NCI-H526 (cell line): ENCODE measurements around the gene HIVEP3.

Experiments used
- DNase-seq, 2 experiments: peaks; one replicate each; lab custom pipeline; 2025; lab: John Stamatoyannopoulos, UW

HIVEP3 gene

DNA sequence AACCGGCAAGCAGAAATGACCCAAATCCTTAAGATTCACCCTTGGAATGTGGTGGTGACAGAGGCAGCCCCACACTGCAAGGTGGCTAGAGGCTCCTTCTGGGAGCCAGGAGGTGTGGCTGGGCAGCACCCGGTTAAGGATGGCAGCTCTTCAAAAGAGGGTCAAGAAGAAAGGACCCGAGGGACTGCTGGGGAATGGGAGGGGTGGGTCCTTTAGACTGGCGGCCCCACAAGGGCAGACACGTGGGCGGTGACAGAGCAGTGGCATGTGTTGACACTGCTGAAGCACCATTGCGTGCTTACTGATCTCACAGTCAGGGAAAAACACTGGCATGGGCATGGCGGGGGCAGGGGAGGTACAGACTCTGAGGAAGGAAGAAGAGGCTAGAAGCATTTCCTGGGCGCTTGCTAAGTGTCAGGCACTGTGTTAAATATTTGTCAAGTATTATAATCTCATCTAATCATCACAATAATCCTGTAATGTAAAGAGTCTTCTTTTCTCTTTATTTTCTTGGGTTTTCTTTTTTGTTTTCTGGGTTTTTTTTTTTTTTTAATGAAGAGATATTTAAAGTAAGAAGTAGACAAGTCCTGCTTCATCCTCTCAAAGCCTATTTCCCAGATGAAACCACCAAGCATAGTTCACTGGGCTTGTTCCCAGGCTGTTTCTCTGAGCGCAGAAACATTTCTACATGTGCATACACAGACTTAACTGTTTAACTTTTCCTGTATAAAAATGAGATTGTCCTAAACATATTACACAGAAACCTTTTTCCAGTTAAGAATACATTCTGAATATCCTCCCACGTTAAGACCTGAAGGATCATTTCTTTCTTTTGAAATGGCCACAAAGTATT is 268.5 kb downstream of the HIVEP3 start:
- no peak for DNase-seq

DNA sequence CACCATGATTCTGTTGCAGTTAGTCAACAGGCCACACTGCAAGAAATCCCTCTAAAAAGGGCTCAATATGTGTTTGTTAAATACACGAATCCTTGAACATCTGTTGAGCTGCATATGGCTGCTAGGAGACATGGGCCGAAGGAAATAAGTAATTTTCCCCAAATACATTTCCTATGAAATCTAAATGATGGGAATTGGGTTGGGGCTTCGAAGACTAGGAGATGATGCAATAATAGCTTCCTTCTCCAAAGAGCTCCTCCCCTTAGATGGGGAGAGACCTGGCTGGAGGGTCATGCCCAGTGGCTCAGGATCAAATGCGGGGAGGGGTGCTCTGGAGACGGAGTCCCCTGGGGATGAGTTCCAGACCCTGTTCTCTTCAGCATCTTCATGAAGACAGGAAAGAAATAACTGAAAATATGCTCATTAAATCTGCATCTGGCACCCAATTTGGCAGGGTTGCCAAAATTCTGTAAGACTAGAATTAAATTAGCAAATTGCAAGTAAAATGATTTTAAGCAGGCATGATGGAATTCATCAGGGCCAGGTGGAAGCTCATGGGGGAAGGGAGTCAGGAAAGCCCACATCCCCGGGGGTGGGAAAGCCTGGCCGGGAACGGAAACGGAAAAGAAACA is 269.2 kb downstream of the HIVEP3 start:
- no peak for DNase-seq

- no peak for DNase-seq
These were observed 269.9 kb downstream of the HIVEP3 start for GRCh38 chr1:41648844-41649243.

- DNase-seq = no peak
These were observed 270.5 kb downstream of the HIVEP3 start for GRCh38 chr1:41648230-41648629.

GRCh38 chr1:41647221-41648135 is 271.2 kb downstream of the HIVEP3 start:
- DNase-seq = no peak

GRCh38 chr1:41646186-41646585 is 272.5 kb downstream of the HIVEP3 start:
- no peak for DNase-seq

DNA sequence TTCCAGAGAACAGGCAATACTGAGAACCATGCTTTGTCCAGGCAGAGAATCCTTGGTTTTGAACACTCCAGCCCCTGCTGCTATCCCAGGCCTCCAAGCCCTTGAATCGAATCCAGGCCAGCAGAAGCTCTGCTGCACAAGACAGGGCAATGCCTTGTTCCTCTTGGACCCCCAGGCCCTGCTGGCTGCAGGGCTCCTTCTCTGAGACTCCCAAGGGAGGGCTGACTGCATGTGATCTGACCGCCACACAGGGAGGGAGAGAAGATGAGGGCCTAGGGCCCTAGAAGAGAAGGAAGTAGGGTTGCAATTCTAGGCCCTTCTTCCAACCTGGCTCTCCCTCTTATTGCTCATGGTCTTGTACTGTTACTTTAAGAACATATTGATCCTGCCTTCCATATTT is 273.7 kb downstream of the HIVEP3 start:
- DNase-seq = no peak

GRCh38 chr1:41642922-41643821 is 275.6 kb downstream of the HIVEP3 start:
- DNase-seq = no peak

DNA sequence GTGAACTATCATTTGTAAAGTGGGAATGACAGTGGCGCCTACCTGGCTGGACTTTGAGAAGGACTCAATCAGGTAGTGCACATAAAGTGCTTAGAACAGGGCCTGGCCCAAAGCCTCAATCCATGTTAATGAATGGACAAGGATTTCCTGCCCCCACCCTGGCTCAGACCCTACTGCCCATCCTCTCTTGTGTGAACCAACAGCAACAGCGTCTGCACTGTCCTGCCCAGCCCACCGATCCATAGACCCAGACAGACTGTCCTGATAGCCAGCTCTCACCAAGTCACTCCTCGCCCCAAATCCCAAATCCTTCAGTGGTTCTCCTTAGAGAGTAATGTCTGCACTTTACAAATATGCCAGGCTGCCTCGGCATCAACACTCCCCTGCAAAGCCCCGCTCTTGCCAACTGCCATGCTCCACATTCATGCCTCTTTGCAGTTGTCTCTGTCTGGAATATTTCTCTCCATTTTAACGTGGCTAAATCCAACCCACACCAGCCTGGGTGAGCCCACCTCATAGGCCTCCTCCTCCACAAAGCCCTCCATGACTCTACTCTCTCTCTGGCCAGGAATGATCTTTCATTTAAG is 276.7 kb downstream of the HIVEP3 start:
- DNase-seq = no peak

DNA sequence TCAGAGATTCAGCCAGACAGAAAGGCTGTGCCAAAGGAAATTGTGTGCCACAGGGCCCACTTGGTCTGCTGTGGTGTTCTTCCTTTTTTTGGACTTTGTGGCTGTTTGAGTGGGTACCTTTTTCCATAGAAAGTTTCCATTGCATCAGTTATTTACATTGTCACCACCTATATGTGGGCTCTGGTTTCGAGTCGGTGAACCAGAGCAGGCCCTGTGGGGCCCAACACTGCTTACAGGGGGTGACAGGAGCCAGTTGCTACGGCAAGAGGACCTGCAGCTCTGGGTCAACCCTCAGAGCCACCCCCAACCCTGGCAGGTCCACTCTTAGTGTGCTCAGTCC is 277.3 kb downstream of the HIVEP3 start:
- DNase-seq = no peak

GRCh38 chr1:41640756-41641474 is 277.8 kb downstream of the HIVEP3 start:
- DNase-seq = no peak

DNA sequence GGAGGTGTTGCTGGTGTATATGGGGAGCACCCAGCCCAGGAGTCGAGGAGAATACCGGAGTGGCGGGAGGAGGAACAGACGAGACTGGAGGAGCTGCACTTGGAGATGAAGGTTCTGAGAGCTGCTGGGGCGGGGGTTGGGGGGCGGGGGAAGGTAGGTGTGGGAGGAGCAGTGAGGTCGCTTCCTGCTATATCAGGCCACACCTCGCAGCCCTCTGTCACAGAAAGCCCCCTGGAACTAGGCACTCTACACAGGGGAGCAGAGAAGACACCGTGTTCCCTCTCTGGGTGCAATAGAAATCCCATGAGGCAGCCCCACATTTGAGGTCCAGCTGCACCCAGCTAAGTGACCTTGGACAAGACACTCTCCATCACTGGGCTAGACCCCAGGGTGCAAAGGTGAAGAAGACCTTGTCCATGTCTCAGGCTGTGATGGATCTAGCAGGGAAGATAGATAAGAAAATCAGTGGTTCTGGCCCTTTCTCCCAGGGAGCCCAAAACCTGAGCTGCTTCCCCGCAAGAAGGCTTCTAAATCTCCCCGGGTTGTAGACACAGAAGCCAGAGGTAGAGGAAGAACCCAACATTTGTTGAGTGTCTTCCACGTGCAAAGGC is 278.5 kb downstream of the HIVEP3 start:
- no peak for DNase-seq

DNA sequence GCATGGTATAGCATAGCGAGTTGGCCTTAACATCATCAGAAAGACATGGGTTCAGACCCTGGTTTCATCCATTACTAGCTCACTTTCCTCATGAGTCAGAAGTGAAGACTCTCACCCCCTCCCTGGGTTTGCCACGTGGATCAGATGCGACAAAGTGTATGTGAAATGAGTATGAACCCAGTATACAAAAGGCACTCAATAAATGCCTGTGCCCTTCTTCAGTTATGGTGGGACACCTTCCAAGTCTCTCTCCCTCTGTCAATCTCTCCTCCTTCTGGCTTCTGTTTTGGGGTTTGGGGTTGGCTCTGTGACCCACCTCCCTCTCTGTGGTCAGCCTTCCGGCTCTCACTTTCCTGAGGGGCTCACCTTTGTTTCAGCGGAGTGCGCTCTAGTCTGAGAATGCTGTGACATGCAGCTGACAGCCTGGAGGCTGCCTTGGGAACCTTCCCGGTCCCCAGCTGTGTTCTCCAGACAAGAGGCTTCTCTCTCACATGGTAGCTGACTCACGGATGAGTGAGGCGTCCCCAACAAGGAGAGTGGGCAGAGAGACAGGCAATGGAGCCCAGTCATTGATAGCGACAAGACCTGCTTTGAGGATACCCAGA is 279.3 kb downstream of the HIVEP3 start:
- no peak for DNase-seq

GRCh38 chr1:41638086-41639024 is 280.4 kb downstream of the HIVEP3 start:
- no peak for DNase-seq

DNA sequence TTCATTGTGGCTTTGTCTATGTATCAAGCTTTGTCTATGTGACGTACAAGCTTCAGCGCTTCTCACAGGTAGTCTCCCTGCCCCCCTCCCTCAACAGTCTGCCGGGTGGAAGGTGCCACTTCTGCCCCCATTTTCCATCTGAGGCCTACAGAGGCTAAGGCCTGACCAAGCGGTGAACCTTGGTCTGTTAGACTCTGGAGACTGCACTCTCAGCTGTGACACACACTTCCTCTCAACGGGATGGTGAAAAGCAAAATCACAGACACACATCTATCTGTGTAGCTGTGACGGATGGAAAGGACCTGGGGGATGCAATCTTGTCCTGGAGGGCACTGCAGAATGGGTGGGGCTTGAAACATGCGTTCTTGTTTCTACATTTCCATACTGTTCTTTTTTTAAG is 281.4 kb downstream of the HIVEP3 start:
- DNase-seq = no peak

DNA sequence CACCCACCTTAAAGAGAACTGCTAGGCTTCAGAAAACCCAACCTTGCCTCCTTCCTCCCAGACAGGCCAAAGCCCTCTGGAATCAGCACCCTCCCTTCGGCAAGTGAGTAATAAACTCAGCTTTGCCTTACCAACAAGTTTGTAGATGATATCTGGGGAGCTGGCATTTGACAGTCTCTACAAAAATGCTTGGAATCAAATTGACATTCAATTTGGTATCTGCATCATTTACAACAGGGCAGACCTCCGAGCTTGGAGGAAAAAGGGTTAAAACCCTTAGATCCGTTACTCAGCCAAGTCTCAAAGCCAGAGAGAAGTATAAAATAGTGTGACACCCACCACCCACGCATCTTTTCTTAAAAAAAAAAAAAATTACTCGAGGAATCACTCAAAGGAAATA is 285.0 kb downstream of the HIVEP3 start:
- DNase-seq = no peak

DNA sequence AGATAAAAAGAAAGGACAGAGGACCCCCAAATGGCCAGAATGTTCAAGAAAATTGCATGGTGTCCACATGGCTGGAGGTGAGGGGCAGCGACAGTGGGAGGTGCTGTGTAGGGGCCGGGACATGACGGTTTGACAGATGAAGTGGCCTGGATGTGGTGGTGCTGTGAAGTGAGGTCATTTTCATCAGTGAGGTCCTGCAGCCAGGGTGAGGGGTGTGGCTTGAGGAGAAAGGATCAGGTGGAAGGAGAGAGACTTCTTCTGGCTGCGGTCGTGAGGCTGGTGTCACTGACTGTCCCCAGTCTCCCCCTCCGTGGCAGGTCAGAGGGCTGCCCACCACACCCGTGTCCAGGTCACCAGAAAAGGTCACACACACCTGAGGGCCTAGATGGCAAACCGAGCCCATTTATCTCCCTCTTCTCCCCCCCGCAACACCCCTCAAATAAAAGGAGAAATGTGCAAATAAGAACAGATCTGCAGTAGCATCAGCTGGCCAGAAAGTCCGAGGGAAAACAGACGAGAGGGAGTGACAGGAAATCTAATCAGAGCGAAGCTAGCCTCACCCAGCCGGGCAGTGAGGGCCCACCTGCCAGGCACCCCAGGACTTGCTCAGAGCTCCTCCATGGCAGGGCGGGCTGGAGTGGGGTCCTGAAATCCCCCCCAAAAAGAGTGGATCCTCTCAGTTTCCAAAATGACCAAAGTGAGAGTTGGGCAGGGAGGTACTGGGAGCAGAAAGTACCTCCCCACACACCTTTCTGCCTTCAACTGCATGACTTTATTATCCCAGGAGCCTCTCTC is 285.7 kb downstream of the HIVEP3 start:
- DNase-seq = no peak

DNA sequence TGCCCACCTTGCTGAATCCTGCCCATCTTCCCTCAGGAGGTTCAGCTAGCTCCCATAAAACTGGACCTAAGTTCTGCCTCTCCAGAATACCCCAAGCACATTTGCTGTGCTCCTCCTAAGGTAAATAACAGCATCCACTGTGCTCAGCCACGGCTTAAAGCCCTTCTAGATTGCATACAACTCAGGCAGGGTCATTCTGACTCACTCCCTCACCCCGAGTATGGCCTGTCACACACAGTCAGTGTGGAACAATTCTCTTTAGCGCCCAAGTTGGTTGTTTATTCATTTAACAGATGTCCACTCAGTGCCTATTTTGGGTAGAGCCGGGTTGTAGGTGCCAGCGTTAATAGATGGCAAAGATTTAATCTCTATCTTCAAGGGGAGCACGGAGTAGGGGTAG is 286.8 kb downstream of the HIVEP3 start:
- no peak for DNase-seq
